PC-3 (cell line): Measurements from ENCODE around the gene TEX51.

ENCODE experiments used
- EZH2 ChIP-seq: fragments of 300-600 bp; sonication (generic); IDR thresholded peaks from one replicate; pipeline ENCODE4 v1.6.1; 2017; ENCODE audit warnings: antibody characterized with exemption, mild to moderate bottlenecking, low read length; ENCODE audit not compliant: unreplicated experiment
- EZH2phosphoT487 ChIP-seq: fragments of 300-600 bp; sonication (generic); IDR thresholded peaks from 2 replicates; pipeline ENCODE4 v1.6.1; 2018; ENCODE audit warnings: mild to moderate bottlenecking, antibody characterized with exemption, low read length, borderline replicate concordance
- TF ChIP-seq, protein P1 (sequence below): fragments of 300-600 bp; sonication (generic); conservative IDR thresholded peaks from 2 replicates; pipeline ENCODE4 v1.5.1; 2017; ENCODE audit warnings: antibody characterized with exemption, low read depth, mild to moderate bottlenecking, low read length

DNA sequence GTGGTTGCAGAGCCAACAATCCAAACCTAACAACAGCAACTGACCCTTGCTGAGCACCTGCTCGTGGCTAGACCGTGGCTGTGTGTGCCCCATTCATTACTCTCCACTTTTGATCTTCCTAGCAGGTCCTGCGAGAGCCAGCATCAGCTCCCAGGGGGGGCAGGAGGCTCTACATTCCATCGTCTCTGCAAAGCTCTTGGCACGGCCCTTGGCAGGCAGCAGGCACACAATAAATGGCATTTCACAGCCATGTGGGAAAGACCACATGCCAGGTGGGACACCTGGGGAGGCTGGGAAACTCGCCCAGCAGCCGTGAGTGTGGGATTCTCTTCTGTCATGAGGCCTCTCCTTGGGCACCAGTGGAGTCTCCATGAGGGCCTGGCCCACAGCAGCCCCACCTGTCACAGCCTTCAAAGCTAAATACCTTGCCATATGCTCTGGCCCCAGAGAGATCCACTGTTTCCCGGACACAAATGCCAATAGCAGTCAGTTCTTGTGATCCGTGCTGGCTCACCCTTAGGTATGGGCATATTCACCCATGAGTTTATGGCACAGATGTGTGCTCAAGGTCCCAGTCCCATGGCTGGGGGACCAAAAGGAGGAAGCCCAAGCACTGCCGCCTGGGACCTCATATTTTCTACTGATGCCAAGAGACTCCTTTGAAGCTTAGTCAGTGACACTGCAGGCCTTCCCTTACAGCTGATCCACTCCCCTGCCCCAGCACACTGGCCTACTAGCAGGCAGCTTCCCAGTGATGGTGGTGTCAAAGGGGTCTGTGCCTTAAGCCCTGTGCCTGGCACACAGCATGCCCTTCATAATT is 6.8 kb upstream of the TEX51 start:
- TF ChIP-seq, protein P1, sequence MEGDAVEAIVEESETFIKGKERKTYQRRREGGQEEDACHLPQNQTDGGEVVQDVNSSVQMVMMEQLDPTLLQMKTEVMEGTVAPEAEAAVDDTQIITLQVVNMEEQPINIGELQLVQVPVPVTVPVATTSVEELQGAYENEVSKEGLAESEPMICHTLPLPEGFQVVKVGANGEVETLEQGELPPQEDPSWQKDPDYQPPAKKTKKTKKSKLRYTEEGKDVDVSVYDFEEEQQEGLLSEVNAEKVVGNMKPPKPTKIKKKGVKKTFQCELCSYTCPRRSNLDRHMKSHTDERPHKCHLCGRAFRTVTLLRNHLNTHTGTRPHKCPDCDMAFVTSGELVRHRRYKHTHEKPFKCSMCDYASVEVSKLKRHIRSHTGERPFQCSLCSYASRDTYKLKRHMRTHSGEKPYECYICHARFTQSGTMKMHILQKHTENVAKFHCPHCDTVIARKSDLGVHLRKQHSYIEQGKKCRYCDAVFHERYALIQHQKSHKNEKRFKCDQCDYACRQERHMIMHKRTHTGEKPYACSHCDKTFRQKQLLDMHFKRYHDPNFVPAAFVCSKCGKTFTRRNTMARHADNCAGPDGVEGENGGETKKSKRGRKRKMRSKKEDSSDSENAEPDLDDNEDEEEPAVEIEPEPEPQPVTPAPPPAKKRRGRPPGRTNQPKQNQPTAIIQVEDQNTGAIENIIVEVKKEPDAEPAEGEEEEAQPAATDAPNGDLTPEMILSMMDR, result no peak
- TF ChIP-seq EZH2phosphoT487 (no peak), EZH2 (no peak)
